HG03432 (cell line): ENCODE measurements around the gene RBM26.
"Not testable (repeated sequence)": the region's sequence is repeated elsewhere in the genome, so short reads cannot be mapped to it uniquely, and the experiment has no call there.

ENCODE experiments used
- ATAC-seq: cut with Tn5 transposase; IDR thresholded peaks from one replicate; pipeline ENCODE4 v1.9.1; 2021; ENCODE audit warnings: mild to moderate bottlenecking, moderate library complexity; ENCODE audit not compliant: unreplicated experiment

RBM26 gene

GRCh38 chr13:79282508-79282907 lies 123.5 kb downstream of the RBM26 start:
- ATAC-seq, result no peak

- ATAC-seq, result no peak
Measured at GRCh38 chr13:79281339-79281747, 124.7 kb downstream of the RBM26 start.

- ATAC-seq, result not testable (repeated sequence)
Measured at GRCh38 chr13:79279735-79280134, 126.3 kb downstream of the RBM26 start.

- no peak for ATAC-seq
Measured at GRCh38 chr13:79273045-79273444, 133.0 kb downstream of the RBM26 start.

GRCh38 chr13:79271616-79272015 lies 134.4 kb downstream of the RBM26 start:
- no peak for ATAC-seq

- ATAC-seq, result no peak
Measured at GRCh38 chr13:79270859-79271258, 135.2 kb downstream of the RBM26 start.
